Hippocampal formation (tissue), 2 donors: Measurements from ENCODE around the gene GPATCH4.
A peak's percentile ranks its signal among the peaks of the same experiment; 100 is the strongest.
"Not testable (repeated sequence)": the region's sequence is repeated elsewhere in the genome, so short reads cannot be mapped to it uniquely, and the experiment has no call there.

Experiments
- DNase-seq, 2 donors: peaks; one replicate each; lab custom pipeline; 2025; lab: John Stamatoyannopoulos, UW

GPATCH4 gene

GRCh38 chr1:156598125-156598524 lies 3.2 kb downstream of the GPATCH4 start:
- no peak for DNase-seq

GRCh38 chr1:156596426-156596825 lies 4.9 kb downstream of the GPATCH4 start:
- no peak for DNase-seq

- DNase-seq = no peak
Measured at GRCh38 chr1:156595016-156595415, 6.3 kb downstream of the GPATCH4 start.

GRCh38 chr1:156594190-156594589 lies 7.1 kb downstream of the GPATCH4 start:
- DNase-seq = no peak

GRCh38 chr1:156593661-156593989 lies 7.7 kb downstream of the GPATCH4 start:
- no peak for DNase-seq

- DNase-seq = no peak
Measured at GRCh38 chr1:156592910-156593660, 8.2 kb downstream of the GPATCH4 start.

GRCh38 chr1:156592158-156592909 lies 8.9 kb downstream of the GPATCH4 start:
- no peak for DNase-seq

GRCh38 chr1:156591432-156592157 lies 9.7 kb downstream of the GPATCH4 start, which contains the start of gene NAXE:
Gene NAXE, plus strand, starts transcription at chr1:156591776. Its CDS starts 29 bp downstream, at chr1:156591805.
- DNase-seq = peak; percentile 49 to 72

GRCh38 chr1:156591181-156591431 lies 10.2 kb downstream of the GPATCH4 start:
- no peak for DNase-seq

- no peak for DNase-seq
Measured at GRCh38 chr1:156590326-156591180, 10.7 kb downstream of the GPATCH4 start.

GRCh38 chr1:156589546-156589945 lies 11.7 kb downstream of the GPATCH4 start:
- no peak for DNase-seq

- not testable (repeated sequence) for DNase-seq
Measured at GRCh38 chr1:156587927-156588326, 13.4 kb downstream of the GPATCH4 start.

GRCh38 chr1:156586892-156587477 lies 14.3 kb downstream of the GPATCH4 start:
- no peak for DNase-seq

- DNase-seq = no peak
Measured at GRCh38 chr1:156586323-156586722, 15.0 kb downstream of the GPATCH4 start.

GRCh38 chr1:156584813-156585212 lies 16.5 kb downstream of the GPATCH4 start:
- no peak for DNase-seq

GRCh38 chr1:156583821-156584622 lies 17.3 kb downstream of the GPATCH4 start:
- DNase-seq = peak; percentile 58 to 62

- no peak for DNase-seq
Measured at GRCh38 chr1:156582388-156583017, 18.8 kb downstream of the GPATCH4 start.

GRCh38 chr1:156581661-156582387 lies 19.5 kb downstream of the GPATCH4 start:
- DNase-seq = no peak

GRCh38 chr1:156579472-156579871 lies 21.8 kb downstream of the GPATCH4 start, which contains the start of gene TTC24:
Gene TTC24, plus strand, starts transcription at chr1:156579723. Its CDS starts 1,642 bp downstream, at chr1:156581365.
- DNase-seq = no peak
